T-helper 1 cell treated with Interleukin-12 subunit alpha and Interleukin-12 subunit beta and Interleukin-4 antibody, amounts not matched to agents 30 ng/mL and 1 ng/mL, for 36 hours (primary cell): Measurements from ENCODE around the gene BRWD1. TPM values are rescaled to one million over a fixed set of nuclear protein-coding genes. Genes with fewer than 3 reads are reported as not detected.

Experiments used
- intact Hi-C: fragments of 100-400 bp; cut with micrococcal nuclease; formaldehyde crosslinking; loops from one replicate; pipeline ENCODE4 v1.15.1; 2024
- total RNA-seq: library from RNA; stranded (reverse); gene quantifications from 2 replicates; pipeline ENCODE4 v1.2.3, GENCODE V29; 2022

BRWD1 gene
- total RNA-seq, result 40.5 and 40.8 TPM in 2 replicates

DNA sequence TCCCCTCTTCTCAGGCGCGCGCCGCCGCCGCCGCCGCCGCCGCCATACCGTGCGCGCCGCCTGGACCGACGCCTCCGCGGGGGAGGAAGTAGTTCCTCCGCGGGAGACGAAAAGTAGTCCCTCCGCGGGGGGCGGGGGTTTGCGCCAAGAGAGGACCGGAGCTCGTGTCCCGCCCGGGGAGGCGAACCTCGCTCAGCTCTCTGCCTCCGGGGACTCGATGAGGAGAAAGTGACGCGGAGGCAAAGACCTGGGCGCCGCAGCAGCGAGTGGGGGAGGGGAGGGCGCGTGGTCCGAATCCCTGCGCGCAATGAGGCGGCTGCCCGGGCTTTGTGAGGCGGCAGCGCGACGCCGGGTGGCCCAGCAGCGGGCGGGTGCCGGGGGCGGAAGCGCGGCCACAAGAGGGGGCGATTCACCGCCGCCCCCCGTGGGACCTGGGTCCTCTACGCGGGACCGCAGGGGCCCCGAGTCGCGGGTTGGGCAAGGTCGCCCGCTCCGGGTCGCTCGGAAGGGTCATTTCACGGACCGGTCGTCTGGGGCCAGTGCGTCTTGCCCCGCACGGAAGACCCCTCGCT, at the start of gene BRWD1:
BRWD1 (minus strand) TSS at position 62 of the 572 bp plus-strand sequence. CDS start 141 bp downstream, outside the sequence.
- intact Hi-C loops, result loop anchor here (2.0 kb wide), 2 partner anchors 509 to 547 kb away; partner anchors contain the start of gene ETS2

DNA sequence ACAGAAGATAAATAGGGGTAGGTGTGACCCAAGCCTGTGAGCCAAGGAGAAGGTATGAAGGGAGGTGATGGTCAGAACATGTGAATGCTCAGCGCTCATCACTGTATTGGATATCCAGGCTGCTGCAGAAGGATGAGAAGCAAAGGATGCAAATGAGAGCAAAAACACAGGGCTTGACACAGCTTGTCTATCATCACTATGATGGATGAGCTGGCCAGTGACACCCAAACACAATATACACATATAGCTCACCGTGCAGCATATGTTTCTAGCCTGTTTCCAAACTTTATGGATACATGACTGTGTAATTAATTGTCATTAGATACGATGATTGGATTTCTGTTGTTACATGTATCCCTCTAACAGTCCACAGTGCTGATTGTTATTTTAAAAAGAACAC, 49.3 kb upstream of the BRWD1 start:
- intact Hi-C loops, result no loop called here

DNA sequence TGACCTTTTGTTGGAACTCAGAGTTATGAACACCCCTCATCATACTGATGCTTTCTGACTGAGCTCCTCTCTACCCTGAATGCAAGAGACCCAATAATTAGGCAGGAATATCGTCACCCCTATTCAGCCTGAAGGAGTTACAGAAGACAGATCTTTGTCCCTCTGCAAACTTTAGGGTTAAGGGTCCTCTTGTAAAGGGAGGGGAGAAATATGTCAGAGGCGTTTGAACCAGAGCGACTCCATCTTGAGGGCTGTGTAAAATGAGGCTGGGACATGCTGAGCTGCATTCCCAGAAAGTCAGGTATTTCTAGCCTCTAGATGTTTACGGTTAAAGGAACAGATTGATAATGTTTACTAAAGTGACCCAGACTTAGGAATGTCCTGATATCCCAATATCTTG, 46.0 kb upstream of the BRWD1 start:
- intact Hi-C loops, result no loop called here

DNA sequence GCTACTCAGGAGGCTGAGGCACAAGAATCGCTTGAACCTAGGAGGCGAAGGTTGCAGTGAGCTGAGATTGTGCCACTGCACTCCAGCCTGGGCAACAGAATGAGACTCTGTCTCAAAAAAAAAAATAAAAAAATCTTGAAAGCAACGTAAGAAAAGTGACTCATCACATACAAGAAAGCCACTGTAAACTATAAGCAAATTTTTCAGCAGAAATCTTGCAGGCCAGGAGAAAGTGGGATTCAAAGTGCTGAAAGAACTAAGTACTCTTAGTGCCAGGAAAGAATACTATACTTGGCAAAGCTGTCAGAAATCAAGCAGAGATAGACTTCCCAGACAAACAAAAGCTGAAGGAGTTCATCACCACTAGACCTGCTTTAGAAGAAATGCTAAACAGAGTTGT, 39.9 kb upstream of the BRWD1 start:
- intact Hi-C loops, result no loop called here

DNA sequence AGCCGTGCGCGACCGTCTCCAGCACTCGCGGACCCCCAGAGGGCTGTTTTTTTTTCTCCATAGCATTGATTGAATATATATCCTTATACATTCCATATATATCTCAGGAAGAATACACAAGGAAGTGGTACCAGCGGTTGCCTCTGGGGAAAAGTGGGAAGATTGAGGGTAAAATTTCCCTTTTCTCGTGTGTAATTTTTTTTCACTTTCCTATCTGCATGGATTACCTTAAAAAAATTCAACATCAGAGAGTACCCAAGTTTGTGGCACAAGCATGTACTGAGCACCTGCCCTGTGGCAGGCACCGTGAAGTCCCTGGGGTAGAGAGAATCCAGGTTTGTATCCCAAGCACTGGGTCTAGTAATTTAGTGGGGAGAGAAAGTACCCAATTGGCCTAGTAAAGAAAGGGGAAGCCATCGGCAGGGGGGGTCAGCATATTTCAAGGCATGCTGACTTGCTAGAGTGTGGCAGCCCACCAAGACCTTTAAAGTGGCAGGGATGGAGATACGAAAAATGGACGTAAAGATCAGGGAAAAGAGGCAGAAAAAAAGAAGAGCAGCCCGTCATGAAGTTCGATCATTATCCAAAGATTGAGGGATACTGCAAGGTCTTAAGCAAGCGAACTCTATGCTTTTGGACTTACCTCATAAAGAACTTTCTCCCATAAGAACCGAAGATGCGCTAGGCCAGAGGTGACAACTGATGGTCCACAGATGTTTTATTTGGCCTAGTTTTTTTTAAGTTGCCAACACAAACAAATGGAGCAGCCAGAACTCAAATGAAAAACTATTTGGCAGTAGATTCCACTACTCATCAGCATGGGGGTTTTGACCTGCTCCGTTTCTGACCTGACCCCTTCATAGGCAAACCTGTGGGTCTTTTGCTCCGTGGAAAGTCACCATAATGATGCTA, 36.9 kb upstream of the BRWD1 start:
- intact Hi-C loops, result no loop called here

DNA sequence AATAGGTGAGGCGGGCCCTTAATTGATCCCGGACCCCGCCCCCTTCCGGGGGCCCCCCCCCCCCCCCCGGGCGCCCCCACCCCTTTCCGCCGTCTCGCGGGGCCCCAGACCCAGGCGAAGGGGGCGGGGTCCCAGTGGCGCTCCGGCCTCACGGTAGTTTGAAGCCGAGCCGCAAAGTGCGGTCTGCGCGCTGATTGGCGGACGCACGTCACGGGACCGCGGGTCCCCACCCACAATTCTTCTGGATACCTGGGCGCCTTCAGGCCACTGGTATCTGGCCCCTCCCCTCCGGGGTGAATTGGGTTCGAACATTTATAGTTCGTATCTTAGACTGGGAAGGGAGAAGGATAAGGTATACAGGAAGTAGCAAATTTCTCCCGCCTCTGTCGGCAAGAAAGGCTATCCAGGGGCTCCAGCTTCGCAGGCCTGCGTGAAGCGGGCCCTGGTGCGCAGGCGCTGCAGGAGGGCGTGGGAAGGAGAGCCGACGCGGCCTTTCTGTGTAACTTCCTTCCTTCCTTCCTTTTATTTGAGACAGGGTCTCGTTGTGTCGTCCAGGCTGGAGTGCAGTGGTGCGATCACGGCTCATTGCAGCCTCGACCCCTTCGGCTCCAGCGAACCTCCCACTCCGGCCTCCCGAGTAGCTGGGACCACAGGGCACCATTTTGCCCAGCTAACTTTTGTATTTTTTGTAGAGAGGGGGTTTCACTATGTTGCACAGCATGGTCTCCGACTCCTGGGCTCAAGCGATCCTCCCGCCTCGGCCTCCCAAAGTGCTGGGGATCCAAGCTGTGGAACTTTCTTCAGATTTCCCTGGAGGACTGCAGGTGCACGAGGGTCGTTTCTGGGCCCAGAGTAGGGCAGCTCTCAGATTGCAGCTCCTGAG, 36.0 kb upstream of the BRWD1 start:
- intact Hi-C loops, result loop anchor here (1.0 kb wide), 4 partner anchors 31 to 166 kb away; partner anchors contain the start of genes LCA5L and PSMG1

DNA sequence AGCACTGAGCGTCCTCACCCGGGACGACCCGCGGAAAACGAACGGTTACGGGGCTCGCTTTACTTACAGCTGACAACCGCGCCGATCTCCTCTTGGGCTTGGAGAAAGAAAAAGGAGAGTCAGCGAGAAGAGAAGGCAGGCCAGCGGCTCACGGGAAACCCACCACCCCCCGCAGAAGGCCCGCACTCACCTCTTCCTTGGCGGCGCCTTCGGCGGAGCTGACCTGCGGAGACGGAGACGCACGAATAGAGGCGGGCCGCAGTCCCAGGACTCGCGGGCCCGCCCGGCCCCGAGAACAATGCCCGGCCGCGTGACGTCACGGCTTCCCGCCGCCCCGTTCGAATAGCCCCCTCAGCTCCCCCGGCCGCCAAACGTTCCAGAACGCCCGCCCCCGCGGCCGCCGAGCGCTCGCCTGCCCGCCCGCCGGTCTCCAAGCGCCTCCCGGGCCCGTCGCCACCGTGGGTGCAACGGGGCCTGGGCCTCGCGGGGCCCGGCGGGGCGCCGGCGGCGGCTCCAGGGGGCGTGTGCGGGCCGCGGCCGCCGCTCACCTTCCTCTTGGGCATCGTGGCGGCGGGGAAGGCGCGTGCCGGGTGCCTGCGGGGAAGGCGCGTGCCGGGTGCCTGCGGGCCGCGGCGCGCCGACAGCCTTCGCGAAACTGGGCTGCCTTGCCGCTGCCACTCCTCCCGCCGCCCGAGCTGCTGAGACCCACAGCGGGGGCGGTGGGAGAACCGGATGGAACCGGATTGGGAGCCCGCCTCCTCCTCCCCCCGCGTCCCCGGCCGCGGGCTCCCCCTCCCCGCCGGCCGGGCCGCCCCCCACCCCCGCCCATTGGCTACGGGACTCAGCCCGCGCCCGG, 35.2 kb upstream of the BRWD1 start, which contains the start of gene HMGN1:
HMGN1 (minus strand) TSS at position 734 of the 856 bp plus-strand sequence; CDS start at position 563, 171 bp downstream.
- intact Hi-C loops, result loop anchor here (1.0 kb wide), 7 partner anchors 32 to 581 kb away; partner anchors contain the start of genes LCA5L and PSMG1

DNA sequence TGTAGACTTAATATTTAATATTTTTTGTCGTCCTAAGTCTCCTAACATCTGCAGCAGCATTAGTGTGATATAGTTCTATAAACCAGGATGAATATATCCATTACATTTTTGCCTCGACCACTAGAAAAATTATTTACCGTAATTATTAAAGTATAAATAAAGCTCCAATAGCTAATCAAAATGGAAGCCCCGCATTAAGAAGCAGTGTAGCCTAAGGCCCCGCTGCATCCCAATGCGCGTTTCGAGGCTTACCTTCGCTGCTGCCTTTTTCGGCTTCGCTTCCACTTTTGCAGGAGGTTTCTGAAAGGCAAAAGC, 34.6 kb upstream of the BRWD1 start:
- intact Hi-C loops, result loop anchor here (1.0 kb wide), 3 partner anchors 40 to 581 kb away; no protein-coding TSS in a partner anchor

DNA sequence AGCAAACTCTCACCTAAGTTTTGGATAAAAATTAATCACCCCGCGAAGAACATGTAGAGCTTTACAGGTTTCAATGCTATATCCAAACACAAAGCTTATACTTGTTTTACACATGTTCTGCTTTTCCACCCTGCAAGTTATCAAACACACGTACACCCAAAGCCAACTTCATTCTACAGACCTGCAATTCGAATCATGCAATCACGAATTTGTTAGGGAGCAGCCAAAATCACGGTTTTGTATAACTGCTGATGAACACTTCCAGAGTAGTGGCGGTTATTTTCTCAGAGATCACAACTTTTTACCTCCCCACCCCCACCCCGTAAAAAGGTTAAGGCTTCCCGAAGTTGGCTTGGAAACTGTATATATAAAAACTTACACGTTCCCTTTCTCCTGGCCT, 34.1 kb upstream of the BRWD1 start:
- intact Hi-C loops, result no loop called here

DNA sequence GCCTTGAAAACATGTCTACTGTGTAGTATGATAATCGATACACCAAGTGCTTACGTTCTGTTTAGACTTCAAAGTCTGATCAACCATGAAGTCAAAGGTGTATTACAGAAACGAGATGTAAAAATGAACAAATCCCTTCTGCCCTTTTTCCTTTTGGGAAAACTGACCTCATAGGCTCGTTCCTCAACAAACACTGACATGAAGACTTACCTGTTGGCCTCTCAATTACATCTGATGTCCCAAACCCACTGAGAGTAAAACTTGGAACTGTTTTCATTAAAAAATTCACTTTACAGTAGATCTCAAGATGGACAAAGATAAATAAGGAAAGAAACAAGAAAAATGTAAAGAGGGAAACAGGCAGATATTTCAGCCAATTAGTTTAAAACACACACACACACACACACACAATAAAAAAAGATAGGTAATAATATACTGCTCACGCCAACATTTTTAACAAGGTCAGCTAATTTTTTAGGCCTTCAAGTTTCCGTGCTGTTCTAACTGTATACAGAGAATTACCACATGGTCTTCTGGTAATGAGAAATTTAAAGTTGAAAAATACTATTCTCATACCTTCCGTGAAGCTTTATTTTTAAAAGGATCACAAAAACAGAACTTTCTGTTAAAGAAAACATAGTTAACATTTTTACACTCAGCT, 33.4 kb upstream of the BRWD1 start:
- intact Hi-C loops, result no loop called here

DNA sequence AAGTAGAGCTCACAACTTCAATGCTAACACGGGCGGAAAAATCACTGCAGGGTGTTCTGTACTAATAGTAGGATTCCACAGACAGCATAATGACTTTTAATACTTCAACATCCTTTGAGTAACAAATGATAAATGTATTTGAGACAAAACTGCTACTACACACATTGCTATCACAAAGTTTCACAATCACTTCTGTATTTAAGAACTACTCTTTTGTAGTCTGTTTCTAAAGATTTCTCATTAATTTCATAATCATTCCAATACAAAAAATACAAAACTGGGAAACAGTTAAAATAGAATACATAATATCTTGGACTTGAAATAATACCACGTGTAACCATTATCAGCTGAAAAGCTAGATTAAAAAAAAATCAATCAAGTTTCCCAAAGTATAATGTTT, 32.8 kb upstream of the BRWD1 start:
- intact Hi-C loops, result no loop called here

DNA sequence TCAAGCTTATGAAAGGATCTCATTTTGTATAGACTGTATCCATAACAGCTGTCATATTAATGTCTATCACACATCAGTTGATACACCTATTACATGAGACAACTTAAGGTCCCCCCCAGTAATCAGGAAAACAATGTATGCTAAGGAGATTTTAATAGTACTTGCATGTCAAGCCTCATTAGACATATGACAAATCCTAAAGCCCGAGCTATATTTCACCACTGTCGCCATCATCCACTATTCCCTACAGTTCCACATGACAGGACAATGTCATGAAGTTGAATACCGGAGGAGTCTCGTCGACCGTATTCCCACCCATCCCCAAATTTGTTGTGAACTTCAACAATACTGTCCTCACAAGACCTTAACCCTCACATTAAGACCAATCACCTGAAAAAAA, 32.0 kb upstream of the BRWD1 start:
- intact Hi-C loops, result no loop called here

DNA sequence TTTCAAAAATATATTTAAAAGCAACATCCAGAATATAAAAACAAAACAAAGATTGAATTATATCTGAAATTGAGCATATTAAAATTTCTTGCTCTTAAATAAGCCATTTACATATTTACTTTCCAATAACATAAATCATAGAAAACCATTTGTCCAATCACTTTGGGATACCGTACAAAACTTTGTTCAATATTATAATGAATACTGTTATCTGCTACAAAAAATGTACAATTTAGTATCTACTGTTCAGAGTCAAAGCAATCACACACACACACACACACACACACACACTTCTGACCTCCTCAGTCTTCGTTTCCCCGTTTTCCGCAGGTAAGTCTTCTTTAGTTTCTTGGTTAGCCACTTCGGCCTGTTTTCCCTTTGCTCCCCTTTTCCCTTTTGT, 31.4 kb upstream of the BRWD1 start:
- intact Hi-C loops, result no loop called here

DNA sequence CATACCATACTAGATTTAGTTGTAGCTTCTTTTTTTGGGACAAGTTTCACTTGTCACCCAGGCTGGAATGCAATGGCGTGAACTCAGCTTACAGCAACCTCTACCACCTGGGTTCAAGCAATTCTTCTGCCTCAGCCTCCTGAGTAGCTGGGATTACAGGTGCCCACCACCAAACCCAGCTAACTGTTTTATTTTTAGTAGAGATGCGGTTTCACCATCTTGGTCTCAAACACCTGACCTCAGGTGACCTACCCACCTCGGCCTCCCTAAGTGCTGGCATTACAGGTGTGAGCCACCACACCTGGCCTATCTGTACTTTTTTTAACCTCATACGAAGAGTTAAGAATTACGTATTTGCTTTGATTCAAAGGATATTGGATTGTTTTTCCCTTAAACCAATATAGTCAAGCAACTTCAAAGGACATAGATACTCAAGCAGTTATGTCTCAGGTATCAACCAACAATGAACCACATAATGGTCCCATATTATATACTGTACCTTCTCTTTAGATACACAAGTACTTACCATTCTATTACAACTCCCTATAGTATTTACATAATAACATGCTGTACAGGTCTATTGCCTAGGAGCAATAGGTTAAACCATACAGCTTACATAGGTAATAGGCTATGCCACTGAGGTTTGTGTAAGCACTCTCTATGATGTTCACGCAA, 28.0 kb upstream of the BRWD1 start:
- intact Hi-C loops, result no loop called here

DNA sequence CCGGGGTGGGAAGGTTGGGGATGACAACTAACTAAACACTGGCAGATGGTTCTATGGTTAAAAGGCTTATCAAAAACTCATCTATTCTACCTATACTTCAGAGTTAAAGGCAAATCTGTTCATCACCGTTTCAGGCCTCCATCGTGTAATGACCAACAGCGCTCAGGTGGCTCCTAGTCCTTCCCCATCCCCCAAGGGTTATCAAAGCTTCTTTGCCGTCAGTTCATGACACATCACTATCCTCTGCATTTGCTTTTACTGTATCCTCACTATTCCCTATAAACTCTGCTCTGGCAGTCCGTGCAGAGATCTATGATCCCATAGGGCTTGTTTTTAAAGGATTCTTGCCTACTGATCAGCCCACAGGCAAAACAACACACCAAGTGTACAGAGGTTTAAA, 27.3 kb upstream of the BRWD1 start:
- intact Hi-C loops, result no loop called here

DNA sequence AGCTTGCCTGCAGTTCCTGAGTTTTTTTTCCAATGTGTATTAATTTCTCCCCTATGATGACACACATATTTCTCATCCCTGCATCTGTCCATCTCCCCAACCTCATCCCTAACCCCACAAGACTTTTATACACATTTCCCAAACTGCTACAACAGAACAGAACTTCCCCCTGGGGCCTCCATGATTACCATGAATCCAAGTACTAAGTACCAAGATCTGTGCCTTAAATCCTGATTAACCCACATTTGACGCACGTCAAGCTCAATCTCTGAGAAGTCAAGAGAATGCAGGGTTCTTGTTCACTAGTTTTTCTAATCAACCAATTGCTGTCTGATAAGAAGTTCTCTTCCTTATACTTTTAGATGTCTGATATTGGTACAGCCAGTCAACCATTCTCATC, 25.8 kb upstream of the BRWD1 start:
- intact Hi-C loops, result no loop called here

DNA sequence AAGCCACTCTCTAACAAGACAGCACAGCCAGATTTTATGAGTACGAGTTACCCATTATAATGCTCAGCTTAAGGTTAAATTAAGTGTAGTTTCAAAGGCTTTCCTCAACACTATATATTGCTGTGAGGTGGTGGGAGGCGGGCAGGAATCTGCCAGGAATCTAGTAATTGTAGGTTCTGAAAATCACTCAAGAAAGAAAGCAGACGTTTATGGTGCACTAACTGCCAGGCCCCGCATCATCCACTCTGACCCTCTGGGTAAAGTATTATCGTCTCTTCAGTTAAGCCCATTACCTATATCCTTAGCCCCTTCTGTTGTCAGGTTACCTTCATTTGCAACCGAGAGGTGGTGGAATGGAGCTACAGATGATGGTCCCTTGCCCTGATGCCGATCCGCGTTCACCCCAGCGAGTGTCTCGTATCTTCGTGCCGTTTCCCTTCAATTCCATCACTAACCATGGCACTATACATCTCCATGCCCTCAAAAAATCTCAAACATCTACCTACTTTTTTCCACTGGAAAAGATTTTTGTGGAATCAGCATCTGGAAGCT, 23.1 kb upstream of the BRWD1 start:
- intact Hi-C loops, result no loop called here

DNA sequence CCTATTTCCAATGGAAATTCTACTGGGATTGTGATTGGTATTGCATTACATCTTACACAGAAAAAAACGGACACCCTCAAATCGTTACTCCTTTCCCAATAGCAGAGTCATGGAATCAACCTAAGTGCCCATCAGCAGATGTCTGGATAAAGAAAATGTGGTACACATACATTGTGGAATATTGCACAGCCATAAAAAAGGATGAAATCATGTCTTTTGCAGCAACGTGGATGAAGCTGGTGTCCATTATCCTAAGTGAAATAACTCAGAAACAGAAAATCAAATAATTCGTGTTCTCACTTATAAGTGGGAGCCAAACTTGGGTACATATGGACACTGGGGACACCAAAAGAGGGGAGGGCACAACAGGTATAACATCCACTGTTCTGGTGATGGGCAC, 21.2 kb upstream of the BRWD1 start:
- intact Hi-C loops, result no loop called here

DNA sequence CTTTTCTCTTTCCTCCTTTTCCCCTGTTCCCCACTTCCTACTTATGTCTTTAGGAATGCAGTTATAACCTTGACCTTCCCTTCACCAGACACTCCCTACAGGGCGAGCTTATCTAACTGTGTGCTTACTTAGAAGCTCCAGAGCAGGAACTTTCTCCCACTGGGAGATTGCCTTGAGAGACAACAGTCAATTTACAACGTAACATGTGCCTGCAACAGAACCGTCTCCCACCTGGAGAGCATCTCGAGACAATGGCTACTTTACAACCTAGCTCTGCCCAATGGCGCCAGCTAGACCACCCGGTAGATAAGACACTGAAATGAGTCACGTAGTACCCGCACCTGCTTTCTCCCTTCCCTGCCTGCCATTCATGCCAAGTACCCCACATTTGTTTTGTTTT, 18.7 kb upstream of the BRWD1 start:
- intact Hi-C loops, result no loop called here
